WTC11 (cell line): ENCODE measurements around the gene CEP85. TPM values are rescaled to one million over a fixed set of nuclear protein-coding genes. Genes with fewer than 3 reads are reported as not detected.
A peak's percentile ranks its signal among the peaks of the same experiment; 100 is the strongest.

ENCODE experiments used
- ATAC-seq: fragments of 200-7000 bp; cut with Tn5 transposase; 2 replicates; pipeline ENCODE4 v1.10.0; 2021; ENCODE audit warnings: mild to moderate bottlenecking, moderate library complexity
- CTCF ChIA-PET: fragments of 300-600 bp; sonication (Branson Sonifier 250); formaldehyde crosslinking; loops from one replicate; lab custom pipeline; 2021; ENCODE audit warnings: antibody characterized with exemption; lab: Charles Lee
- POLR2A ChIA-PET: fragments of 350-600 bp; sonication (Branson Sonifier 250); formaldehyde crosslinking; loops from one replicate; lab custom pipeline; 2021; ENCODE audit warnings: antibody characterized with exemption; lab: Charles Lee
- DNase-seq: peaks from one replicate; pipeline ENCODE4 v3.0.0; 2021; ENCODE audit warnings: low spot score
- H3K27ac Mint-ChIP-seq: 2 replicates; pipeline ENCODE4 v1.8.0; 2021; ENCODE audit warnings: mixed read lengths
- H3K27me3 Mint-ChIP-seq: 2 replicates; pipeline ENCODE4 v1.8.0; 2021; ENCODE audit warnings: low read depth, mild to moderate bottlenecking, moderate library complexity, mixed read lengths
- H3K36me3 Mint-ChIP-seq: 2 replicates; pipeline ENCODE4 v1.8.0; 2021; ENCODE audit warnings: mixed read lengths
- H3K4me1 Mint-ChIP-seq: 2 replicates; pipeline ENCODE4 v1.8.0; 2022; ENCODE audit warnings: mixed read lengths
- H3K4me3 Mint-ChIP-seq: 2 replicates; pipeline ENCODE4 v1.8.0; 2021; ENCODE audit warnings: mild to moderate bottlenecking, moderate library complexity, mixed read lengths
- H3K9me3 Mint-ChIP-seq: 2 replicates; pipeline ENCODE4 v1.8.0; 2021; ENCODE audit warnings: mixed read lengths
- AR ChIP-seq: fragments of 250-450 bp; sonication (Bioruptor Pico); IDR thresholded peaks from 2 replicates; pipeline ENCODE4 v1.9.0; 2021; ENCODE audit warnings: mild to moderate bottlenecking
- CREB1 ChIP-seq: sonication (generic); formaldehyde crosslinking; IDR thresholded peaks from 2 replicates; pipeline ENCODE4 v1.8.0; 2023; ENCODE audit warnings: mild to moderate bottlenecking, missing genetic modification reagents
- CTCF ChIP-seq: fragments of 200-600 bp; IDR thresholded peaks from 2 replicates; pipeline ENCODE4 v1.8.0; 2022; ENCODE audit warnings: antibody characterized with exemption
- E2F1 ChIP-seq: sonication (generic); formaldehyde crosslinking; IDR thresholded peaks from 2 replicates; pipeline ENCODE4 v1.8.0; 2022; ENCODE audit warnings: mild to moderate bottlenecking, missing genetic modification reagents
- EMX1 ChIP-seq: fragments of 250-450 bp; sonication (Bioruptor Pico); IDR thresholded peaks from 2 replicates; pipeline ENCODE4 v1.8.0; 2021; ENCODE audit warnings: mild to moderate bottlenecking
- FOXJ3 ChIP-seq: sonication (generic); formaldehyde crosslinking; IDR thresholded peaks from 2 replicates; pipeline ENCODE4 v1.9.0; 2021; ENCODE audit warnings: missing genetic modification reagents, mild to moderate bottlenecking, borderline replicate concordance
- HMGXB4 ChIP-seq: sonication (generic); formaldehyde crosslinking; IDR thresholded peaks from 2 replicates; pipeline ENCODE4 v1.8.1; 2023; ENCODE audit warnings: mild to moderate bottlenecking, moderate library complexity, missing genetic modification reagents
- KAT7 ChIP-seq: sonication (generic); formaldehyde crosslinking; IDR thresholded peaks from 2 replicates; pipeline ENCODE4 v1.8.1; 2023; ENCODE audit warnings: missing genetic modification reagents, mild to moderate bottlenecking, borderline replicate concordance
- MYBL2 ChIP-seq: sonication (generic); formaldehyde crosslinking; IDR thresholded peaks from 2 replicates; pipeline ENCODE4 v1.8.1; 2023; ENCODE audit warnings: mild to moderate bottlenecking, moderate library complexity, missing genetic modification reagents
- PREB ChIP-seq: sonication (generic); formaldehyde crosslinking; IDR thresholded peaks from 2 replicates; pipeline ENCODE4 v1.8.1; 2022; ENCODE audit warnings: mild to moderate bottlenecking, missing genetic modification reagents, moderate library complexity, borderline replicate concordance
- SMAD3 ChIP-seq: sonication (generic); formaldehyde crosslinking; IDR thresholded peaks from 2 replicates; pipeline ENCODE4 v1.8.0; 2022; ENCODE audit warnings: missing genetic modification reagents, mild to moderate bottlenecking, borderline replicate concordance
- TEAD1 ChIP-seq: sonication (generic); formaldehyde crosslinking; IDR thresholded peaks from 2 replicates; pipeline ENCODE4 v1.8.0; 2022; ENCODE audit warnings: mild to moderate bottlenecking, missing genetic modification reagents
- ZBTB21 ChIP-seq: sonication (generic); formaldehyde crosslinking; IDR thresholded peaks from 2 replicates; pipeline ENCODE4 v1.8.1; 2023; ENCODE audit warnings: mild to moderate bottlenecking, missing genetic modification reagents, borderline replicate concordance
- ZNF138 ChIP-seq: sonication (generic); formaldehyde crosslinking; conservative IDR thresholded peaks from 2 replicates; pipeline ENCODE4 v1.8.1; 2022; ENCODE audit warnings: mild to moderate bottlenecking, moderate library complexity, missing genetic modification reagents
- ZNF219 ChIP-seq: sonication (generic); formaldehyde crosslinking; IDR thresholded peaks from 2 replicates; pipeline ENCODE4 v1.8.0; 2023; ENCODE audit warnings: missing genetic modification reagents, mild to moderate bottlenecking, borderline replicate concordance
- total RNA-seq: library from RNA; stranded (reverse); gene quantifications from 3 replicates; pipeline ENCODE4 v1.2.3, GENCODE V29; 2021
- TF ChIP-seq, protein P1 (sequence below): fragments of 250-450 bp; sonication (Bioruptor Pico); IDR thresholded peaks from 2 replicates; pipeline ENCODE4 v1.8.0; 2021; ENCODE audit warnings: mild to moderate bottlenecking
- TF ChIP-seq, protein P2 (sequence below): sonication (generic); formaldehyde crosslinking; IDR thresholded peaks from 2 replicates; pipeline ENCODE4 v1.8.0; 2023; ENCODE audit warnings: mild to moderate bottlenecking, missing genetic modification reagents

Gene CEP85
- total RNA-seq, 1 experiment from 2014 or later = 40.8 TPM

DNA sequence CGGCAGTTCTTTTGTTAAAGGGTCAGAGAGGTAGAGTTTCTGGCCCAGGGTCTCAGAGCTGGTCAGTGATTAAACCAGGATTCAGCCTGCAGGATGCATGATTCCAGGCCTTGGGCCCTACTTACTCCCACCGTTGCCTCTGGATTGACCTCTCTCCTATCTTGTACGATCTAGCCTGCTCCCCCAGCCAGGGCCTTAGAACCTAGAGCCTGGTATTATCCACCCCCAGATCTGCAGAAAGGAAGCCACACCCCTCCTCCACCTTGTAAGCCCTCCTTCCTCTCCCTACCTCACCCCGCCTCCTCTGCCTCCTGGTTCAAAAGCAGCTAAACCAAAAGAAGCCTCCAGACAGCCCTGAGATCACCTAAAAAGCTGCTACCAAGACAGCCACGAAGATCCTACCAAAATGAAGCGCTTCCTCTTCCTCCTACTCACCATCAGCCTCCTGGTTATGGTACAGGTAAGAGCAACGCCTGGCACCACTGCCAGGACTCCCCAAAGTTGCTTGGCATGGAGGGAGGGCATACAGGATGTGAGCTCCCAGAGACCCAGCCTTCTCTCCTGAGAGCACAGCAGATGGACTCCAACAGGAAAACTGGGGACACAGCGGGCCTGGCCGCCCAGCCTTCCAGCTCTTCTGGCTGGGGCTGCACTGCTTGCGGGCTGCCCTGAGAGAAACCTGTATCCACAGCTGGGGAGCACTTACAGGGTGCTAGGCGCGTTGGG, 83.8 kb downstream of the CEP85 start, which contains the start of gene CD52 (continued):
- TF ChIP-seq PREB (CRISPR knock-in tag) (no peak), KAT7 (CRISPR knock-in tag) (no peak), ZBTB21 (CRISPR knock-in tag) (no peak), E2F1 (no peak), FOXJ3 (CRISPR knock-in tag) (no peak), TEAD1 (CRISPR knock-in tag) (no peak)

DNA sequence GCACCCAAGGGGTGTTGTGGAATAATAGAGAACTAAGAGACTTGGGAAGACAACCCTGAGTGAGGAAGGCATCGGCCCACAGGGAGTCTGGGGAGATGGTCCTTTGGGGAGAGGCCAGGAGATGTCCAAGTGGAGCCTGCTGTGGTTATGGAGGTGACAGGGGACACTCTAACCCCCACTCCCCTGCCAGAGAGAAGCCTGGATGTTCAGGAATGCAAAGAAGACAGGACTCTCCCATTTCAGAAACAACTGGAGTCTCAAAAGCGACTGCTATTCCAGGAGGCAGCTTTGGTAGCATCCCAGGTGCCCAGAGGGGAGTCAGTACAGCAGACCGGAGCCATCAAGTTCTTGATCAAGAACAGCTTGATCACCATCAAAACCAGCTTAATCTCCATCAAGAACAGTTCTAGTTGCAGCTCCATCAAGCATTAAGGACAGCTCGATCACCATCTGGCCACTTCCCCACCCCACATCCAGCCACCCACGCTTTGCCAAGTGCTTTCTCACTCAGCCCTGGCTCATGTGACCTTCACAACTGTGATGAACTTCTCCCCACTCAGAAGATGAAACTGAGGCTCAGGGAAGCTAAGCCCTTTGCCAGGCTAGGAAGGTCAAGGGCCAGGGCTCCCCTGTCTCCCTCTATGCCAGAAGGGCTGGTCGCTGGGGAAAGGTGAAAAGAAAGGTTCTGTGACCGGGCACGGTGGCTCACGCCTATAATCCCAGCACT, 84.5 kb downstream of the CEP85 start:
- Mint-ChIP-seq H3K27ac (peak overlapping the region; percentile 78; the same call in 1 of the 2 replicates), H3K4me3 (no peak overlapping the region), H3K36me3 (peaks cover 10% of the 10 kb centered on the region), H3K9me3 (no peaks in the 10 kb centered on the region), H3K27me3 (peaks cover 8% of the 10 kb centered on the region; the same call in 1 of the 2 replicates), H3K4me1 (peaks cover 33% of the 10 kb centered on the region)
- POLR2A ChIA-PET = interaction anchor here (0.6 to 1.3 kb wide), 2 partner anchors 37 to 102 kb away, joined by 4 to 5 read pairs; no protein-coding TSS in a partner anchor
- DNase-seq = no peak
- CTCF ChIA-PET = interaction anchor here (0.5 to 11.1 kb wide), 12 partner anchors 27 to 128 kb away, joined by 3 to 306 read pairs (median 7); partner anchors contain the start of genes CATSPER4, CEP85, LIN28A and SH3BGRL3
- no peak for ATAC-seq
- TF ChIP-seq, protein P1, sequence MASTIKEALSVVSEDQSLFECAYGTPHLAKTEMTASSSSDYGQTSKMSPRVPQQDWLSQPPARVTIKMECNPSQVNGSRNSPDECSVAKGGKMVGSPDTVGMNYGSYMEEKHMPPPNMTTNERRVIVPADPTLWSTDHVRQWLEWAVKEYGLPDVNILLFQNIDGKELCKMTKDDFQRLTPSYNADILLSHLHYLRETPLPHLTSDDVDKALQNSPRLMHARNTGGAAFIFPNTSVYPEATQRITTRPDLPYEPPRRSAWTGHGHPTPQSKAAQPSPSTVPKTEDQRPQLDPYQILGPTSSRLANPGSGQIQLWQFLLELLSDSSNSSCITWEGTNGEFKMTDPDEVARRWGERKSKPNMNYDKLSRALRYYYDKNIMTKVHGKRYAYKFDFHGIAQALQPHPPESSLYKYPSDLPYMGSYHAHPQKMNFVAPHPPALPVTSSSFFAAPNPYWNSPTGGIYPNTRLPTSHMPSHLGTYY (CRISPR knock-in tag) = no peak
- no peak for TF ChIP-seq EMX1
- TF ChIP-seq MYBL2 (CRISPR knock-in tag) = no peak
- TF ChIP-seq SMAD3 (CRISPR knock-in tag) = no peak
- TF ChIP-seq CTCF = no peak
- TF ChIP-seq CREB1 = no peak
- TF ChIP-seq, protein P2, sequence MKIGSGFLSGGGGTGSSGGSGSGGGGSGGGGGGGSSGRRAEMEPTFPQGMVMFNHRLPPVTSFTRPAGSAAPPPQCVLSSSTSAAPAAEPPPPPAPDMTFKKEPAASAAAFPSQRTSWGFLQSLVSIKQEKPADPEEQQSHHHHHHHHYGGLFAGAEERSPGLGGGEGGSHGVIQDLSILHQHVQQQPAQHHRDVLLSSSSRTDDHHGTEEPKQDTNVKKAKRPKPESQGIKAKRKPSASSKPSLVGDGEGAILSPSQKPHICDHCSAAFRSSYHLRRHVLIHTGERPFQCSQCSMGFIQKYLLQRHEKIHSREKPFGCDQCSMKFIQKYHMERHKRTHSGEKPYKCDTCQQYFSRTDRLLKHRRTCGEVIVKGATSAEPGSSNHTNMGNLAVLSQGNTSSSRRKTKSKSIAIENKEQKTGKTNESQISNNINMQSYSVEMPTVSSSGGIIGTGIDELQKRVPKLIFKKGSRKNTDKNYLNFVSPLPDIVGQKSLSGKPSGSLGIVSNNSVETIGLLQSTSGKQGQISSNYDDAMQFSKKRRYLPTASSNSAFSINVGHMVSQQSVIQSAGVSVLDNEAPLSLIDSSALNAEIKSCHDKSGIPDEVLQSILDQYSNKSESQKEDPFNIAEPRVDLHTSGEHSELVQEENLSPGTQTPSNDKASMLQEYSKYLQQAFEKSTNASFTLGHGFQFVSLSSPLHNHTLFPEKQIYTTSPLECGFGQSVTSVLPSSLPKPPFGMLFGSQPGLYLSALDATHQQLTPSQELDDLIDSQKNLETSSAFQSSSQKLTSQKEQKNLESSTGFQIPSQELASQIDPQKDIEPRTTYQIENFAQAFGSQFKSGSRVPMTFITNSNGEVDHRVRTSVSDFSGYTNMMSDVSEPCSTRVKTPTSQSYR = no peak
- no peak for TF ChIP-seq AR
- TF ChIP-seq ZNF138 (CRISPR knock-in tag) = no peak
- TF ChIP-seq HMGXB4 (CRISPR knock-in tag) = no peak
- TF ChIP-seq ZNF219 = no peak
